Upper lobe of left lung (tissue), 6 donors: ENCODE data around the gene TMEM44. TPM values are rescaled to one million over a fixed set of nuclear protein-coding genes. Genes with fewer than 3 reads are reported as not detected.
"Not testable (repeated sequence)": the region's sequence is repeated elsewhere in the genome, so short reads cannot be mapped to it uniquely, and the experiment has no call there.

Experiments
- ATAC-seq, 2 donors: fragments of 200-7000 bp; cut with Tn5 transposase; one replicate each; pipeline ENCODE4 v1.9.1; 2022; ENCODE audit warnings: mild to moderate bottlenecking in 2 of 2, moderate library complexity in 2 of 2; ENCODE audit not compliant: low FRiP score in 2 of 2
- DNase-seq, 2 donors: peaks; one replicate each; pipeline ENCODE4 v3.0.0-alpha.2; 2019 to 2020
- H3K27ac ChIP-seq, 4 donors: fragments of 200-600 bp; sonication (generic); one replicate each; pipeline ENCODE4 v1.5.1; 2016 to 2019
- H3K27me3 ChIP-seq, 4 donors: fragments of 200-600 bp; sonication (generic); one replicate each; pipeline ENCODE4 v1.5.1; 2017 to 2019
- H3K36me3 ChIP-seq, 4 donors: fragments of 200-600 bp; sonication (generic); one replicate each; pipeline ENCODE4 v1.5.1; 2016 to 2019
- H3K4me1 ChIP-seq, 4 donors: fragments of 200-600 bp; sonication (generic); one replicate each; pipeline ENCODE4 v1.5.1; 2018 to 2019
- H3K4me3 ChIP-seq, 4 donors: fragments of 200-600 bp; sonication (generic); one replicate each; pipeline ENCODE4 v1.5.1; 2017 to 2019; ENCODE audit warnings: mild to moderate bottlenecking in 2 of 4, moderate library complexity in 1 of 4
- H3K9me3 ChIP-seq, 4 donors: fragments of 200-600 bp; sonication (generic); one replicate each; pipeline ENCODE4 v1.5.1; 2018 to 2019
- EP300 ChIP-seq, 4 donors: sonication (generic); formaldehyde crosslinking; IDR thresholded peaks; one replicate each; pipeline ENCODE4 v1.5.1; 2017; ENCODE audit warnings: antibody characterized with exemption in 4 of 4, control low read depth in 2 of 4
- POLR2A ChIP-seq, 4 donors: fragments of 450-650 bp; IDR thresholded peaks; one replicate each; pipeline ENCODE4 v1.5.1; 2016 to 2017; ENCODE audit warnings: antibody characterized with exemption in 4 of 4, mild to moderate bottlenecking in 2 of 4
- POLR2AphosphoS5 ChIP-seq, 2 donors: sonication (generic); formaldehyde crosslinking; IDR thresholded peaks; one replicate each; pipeline ENCODE4 v1.5.1; 2017; ENCODE audit warnings: antibody characterized with exemption in 2 of 2
- WGBS, 2 donors: methylation state at CpG; one replicate each; pipeline ENCODE4 v1.1.5; 2017 to 2018; 5-methylcytosine and 5-hydroxymethylcytosine counted together
- total RNA-seq, 6 donors: library from RNA; depleted of rRNA in 4 of 6; stranded (reverse); fragments of >200 nt in 4 of 6; gene quantifications; one replicate each; pipeline versions ENCODE4 v1.1.0 to v1.2.1, GENCODE V29; 2016 to 2021
- TF ChIP-seq, protein P1 (sequence below), 6 experiments: fragments of 450-650 bp in 4 of 6; fragments of 200-600 bp in 2 of 6; sonication (generic) in 2 of 6; IDR thresholded peaks; one replicate each; pipeline ENCODE4 v1.5.1; 2016 to 2019; ENCODE audit warnings: antibody characterized with exemption in 6 of 6
- donor health status: DM: no; HTN: no; CAD: no; lungs with moderate emphysema.
- donor health status: DM: no; HTN: yes; CAD: no; lungs with severe emphysema.

Gene TMEM44
- total RNA-seq, 6 donors from 2014 or later: 12.9 to 39.3 (median 22.1) TPM

- no peaks in the 10 kb centered on the region for H3K4me1 ChIP-seq
- no peak for DNase-seq
- no peak for ATAC-seq
- no peaks in the 10 kb centered on the region for H3K27me3 ChIP-seq
- H3K9me3 ChIP-seq: no peaks in the 10 kb centered on the region
- no peak overlapping the region for H3K27ac ChIP-seq
- H3K4me3 ChIP-seq: no peak overlapping the region
- WGBS, 2 donors: 60 to 63% methylated on average over 3 of the region's 3 CpGs
- TF ChIP-seq, protein P1, sequence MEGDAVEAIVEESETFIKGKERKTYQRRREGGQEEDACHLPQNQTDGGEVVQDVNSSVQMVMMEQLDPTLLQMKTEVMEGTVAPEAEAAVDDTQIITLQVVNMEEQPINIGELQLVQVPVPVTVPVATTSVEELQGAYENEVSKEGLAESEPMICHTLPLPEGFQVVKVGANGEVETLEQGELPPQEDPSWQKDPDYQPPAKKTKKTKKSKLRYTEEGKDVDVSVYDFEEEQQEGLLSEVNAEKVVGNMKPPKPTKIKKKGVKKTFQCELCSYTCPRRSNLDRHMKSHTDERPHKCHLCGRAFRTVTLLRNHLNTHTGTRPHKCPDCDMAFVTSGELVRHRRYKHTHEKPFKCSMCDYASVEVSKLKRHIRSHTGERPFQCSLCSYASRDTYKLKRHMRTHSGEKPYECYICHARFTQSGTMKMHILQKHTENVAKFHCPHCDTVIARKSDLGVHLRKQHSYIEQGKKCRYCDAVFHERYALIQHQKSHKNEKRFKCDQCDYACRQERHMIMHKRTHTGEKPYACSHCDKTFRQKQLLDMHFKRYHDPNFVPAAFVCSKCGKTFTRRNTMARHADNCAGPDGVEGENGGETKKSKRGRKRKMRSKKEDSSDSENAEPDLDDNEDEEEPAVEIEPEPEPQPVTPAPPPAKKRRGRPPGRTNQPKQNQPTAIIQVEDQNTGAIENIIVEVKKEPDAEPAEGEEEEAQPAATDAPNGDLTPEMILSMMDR (IDR thresholded peaks at IDR 0.05): no peak
- TF ChIP-seq EP300 (IDR thresholded peaks at IDR 0.05) (no peak), POLR2A (IDR thresholded peaks at IDR 0.05) (no peak), POLR2AphosphoS5 (IDR thresholded peaks at IDR 0.05) (no peak)
- H3K36me3 ChIP-seq: no peaks in the 10 kb centered on the region
These were observed 86.2 kb downstream of the TMEM44 start for GRCh38 chr3:194547042-194547441.

DNA sequence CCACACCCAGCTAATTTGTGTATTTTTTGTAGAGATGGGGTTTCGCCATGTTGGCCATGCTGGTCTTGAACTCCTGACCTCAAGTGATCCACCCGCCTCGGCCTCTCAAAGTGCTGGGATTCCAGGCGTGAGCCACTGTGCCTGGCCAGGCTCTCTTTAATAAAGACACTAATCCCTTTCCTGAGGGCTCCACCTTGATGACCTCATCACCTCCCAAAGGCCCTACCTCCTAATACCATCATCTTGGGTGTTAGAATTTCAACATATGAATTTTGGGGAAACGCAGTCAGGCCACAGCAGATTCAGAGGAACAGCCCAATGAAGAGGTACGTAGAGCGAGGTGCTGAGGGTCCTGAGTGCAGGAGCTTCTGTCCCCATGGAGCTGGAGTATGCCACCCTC lies 87.7 kb downstream of the TMEM44 start:
- WGBS, 2 donors: 96 to 98% methylated on average over 7 of the region's 7 CpGs
- not testable (repeated sequence) for H3K4me1 ChIP-seq, ATAC-seq

DNA sequence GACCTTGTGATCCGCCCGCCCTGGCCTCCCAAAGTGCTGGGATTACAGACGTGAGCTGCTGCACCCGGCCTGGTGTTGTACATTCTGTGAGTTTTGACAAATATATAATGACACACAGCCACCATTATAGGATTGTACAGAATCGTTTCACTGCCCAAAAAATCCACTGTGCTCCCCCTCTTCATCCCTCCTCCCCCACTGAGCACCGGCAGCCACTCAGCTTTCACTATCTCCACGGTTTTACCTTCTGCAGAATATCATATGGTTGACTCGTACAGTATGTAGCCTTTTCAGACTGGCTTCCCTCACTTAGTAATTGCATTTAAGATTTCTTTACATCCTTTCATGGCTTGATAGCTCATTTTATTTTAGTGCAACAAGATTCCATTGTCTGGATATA lies 89.7 kb downstream of the TMEM44 start:
- H3K27ac ChIP-seq: no peak overlapping the region
- DNase-seq (no peak), ATAC-seq (no peak)
- no peaks in the 10 kb centered on the region for H3K27me3 ChIP-seq
- WGBS, 2 donors: 89 to 91% methylated on average over 6 to 8 of the region's 8 CpGs
- H3K4me3 ChIP-seq: no peak overlapping the region
- no peaks in the 10 kb centered on the region for H3K9me3 ChIP-seq
- no peaks in the 10 kb centered on the region for H3K36me3 ChIP-seq
- H3K4me1 ChIP-seq: no peaks in the 10 kb centered on the region
- no peak for TF ChIP-seq POLR2A (IDR thresholded peaks at IDR 0.05)
- TF ChIP-seq, protein P1 (IDR thresholded peaks at IDR 0.05): no peak
- no peak for TF ChIP-seq POLR2AphosphoS5 (IDR thresholded peaks at IDR 0.05)
- no peak for TF ChIP-seq EP300 (IDR thresholded peaks at IDR 0.05)

More for the DNA sequence above, 87.7 kb downstream of the TMEM44 start:
- DNase-seq, H3K36me3 ChIP-seq, H3K27me3 ChIP-seq, H3K4me3 ChIP-seq, H3K27ac ChIP-seq, H3K9me3 ChIP-seq: not testable (repeated sequence)

GRCh38 chr3:194541483-194541882 lies 91.7 kb downstream of the TMEM44 start:
- DNase-seq (no peak), ATAC-seq (no peak)
- no peak overlapping the region for H3K4me3 ChIP-seq
- no peak for TF ChIP-seq EP300 (IDR thresholded peaks at IDR 0.05)
- no peak for TF ChIP-seq POLR2A (IDR thresholded peaks at IDR 0.05)
- TF ChIP-seq POLR2AphosphoS5 (IDR thresholded peaks at IDR 0.05): no peak
- TF ChIP-seq, protein P1 (IDR thresholded peaks at IDR 0.05): no peak
- H3K9me3 ChIP-seq: no peaks in the 10 kb centered on the region
- WGBS, 2 donors: 98% methylated on average over 8 of the region's 8 CpGs
- no peaks in the 10 kb centered on the region for H3K27me3 ChIP-seq
- peak overlapping the region in 1 of 4 donors; percentile 41 for H3K27ac ChIP-seq
- no peaks in the 10 kb centered on the region for H3K36me3 ChIP-seq
- H3K4me1 ChIP-seq: peaks cover 0 to 12% (median 7%) of the 10 kb centered on the region in 4 donors

GRCh38 chr3:194540274-194540905 lies 92.8 kb downstream of the TMEM44 start:
- peak in 1 of 2 donors; percentile 50 for ATAC-seq
- H3K27me3 ChIP-seq: no peaks in the 10 kb centered on the region
- H3K9me3 ChIP-seq: no peaks in the 10 kb centered on the region
- peaks cover 0 to 12% (median 7%) of the 10 kb centered on the region in 4 donors for H3K4me1 ChIP-seq
- no peaks in the 10 kb centered on the region for H3K36me3 ChIP-seq
- H3K27ac ChIP-seq: no peak overlapping the region
- no peak for TF ChIP-seq EP300 (IDR thresholded peaks at IDR 0.05)
- TF ChIP-seq, protein P1 (IDR thresholded peaks at IDR 0.05): no peak
- peak in 1 of 4 donors; percentile 32 for TF ChIP-seq POLR2A (IDR thresholded peaks at IDR 0.05)
- TF ChIP-seq POLR2AphosphoS5 (IDR thresholded peaks at IDR 0.05): no peak
- H3K4me3 ChIP-seq: no peak overlapping the region
- WGBS, 2 donors: 58 to 62% methylated on average over 8 of the region's 8 CpGs
- peak in 1 of 2 donors; percentile 53 for DNase-seq
